ENCODE data around the gene NBAS. TPM values are rescaled to one million over a fixed set of nuclear protein-coding genes. Genes with fewer than 3 reads are reported as not detected.

NBAS gene
- polyA plus RNA-seq, 1 of the 3 experiments (the other 2 are of a cell fraction), result 12.0 TPM

DNA sequence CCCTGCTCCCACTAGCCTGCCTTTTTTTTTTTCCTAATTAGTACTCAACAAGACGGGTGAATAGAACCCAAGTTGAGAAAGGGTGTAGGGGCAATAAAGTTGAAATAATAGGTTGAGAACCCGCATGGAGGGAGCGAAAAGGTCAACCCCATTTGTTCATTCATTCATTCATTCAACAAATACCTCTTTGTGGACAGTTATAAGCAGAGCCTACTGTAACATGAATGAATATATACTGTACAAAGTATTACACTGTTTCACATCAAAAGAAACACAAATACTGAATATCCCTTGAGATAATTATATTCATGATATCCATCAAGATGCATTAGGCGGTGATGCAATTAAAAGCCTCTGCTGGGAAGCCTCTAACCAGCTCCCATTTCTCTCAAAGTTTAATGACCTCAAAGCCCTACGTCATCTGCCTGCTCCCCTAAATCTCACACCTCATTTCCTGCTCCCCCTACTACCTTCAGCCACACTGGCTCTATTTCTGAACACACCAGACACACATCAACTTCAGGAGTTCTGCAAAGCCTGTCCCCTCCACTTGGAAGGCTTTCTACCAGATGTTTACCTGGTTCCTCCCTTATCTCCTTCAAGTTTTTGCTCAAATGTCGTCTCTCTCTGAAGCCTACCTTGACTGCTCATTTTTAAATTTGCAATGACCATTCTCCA, 1.4 kb upstream of the NBAS start (continued):
- TF ChIP-seq, protein P1, sequence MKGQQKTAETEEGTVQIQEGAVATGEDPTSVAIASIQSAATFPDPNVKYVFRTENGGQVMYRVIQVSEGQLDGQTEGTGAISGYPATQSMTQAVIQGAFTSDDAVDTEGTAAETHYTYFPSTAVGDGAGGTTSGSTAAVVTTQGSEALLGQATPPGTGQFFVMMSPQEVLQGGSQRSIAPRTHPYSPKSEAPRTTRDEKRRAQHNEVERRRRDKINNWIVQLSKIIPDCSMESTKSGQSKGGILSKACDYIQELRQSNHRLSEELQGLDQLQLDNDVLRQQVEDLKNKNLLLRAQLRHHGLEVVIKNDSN (IDR thresholded peaks at IDR 0.05; ENCODE audit: borderline replicate concordance, low read depth), result no peak
- TF ChIP-seq JUND (IDR thresholded peaks at IDR 0.05) (no peak), RCOR1 (IDR thresholded peaks at IDR 0.05; ENCODE audit: low read length) (no peak), NRF1 (IDR thresholded peaks at IDR 0.05; ENCODE audit: low read depth, low read length) (no peak), SMC3 (IDR thresholded peaks at IDR 0.05; ENCODE audit: low read depth, low read length) (no peak), ELF1 (IDR thresholded peaks at IDR 0.05) (no peak), TEAD4 (IDR thresholded peaks at IDR 0.05; ENCODE audit: borderline replicate concordance, insufficient read depth) (no peak)

DNA sequence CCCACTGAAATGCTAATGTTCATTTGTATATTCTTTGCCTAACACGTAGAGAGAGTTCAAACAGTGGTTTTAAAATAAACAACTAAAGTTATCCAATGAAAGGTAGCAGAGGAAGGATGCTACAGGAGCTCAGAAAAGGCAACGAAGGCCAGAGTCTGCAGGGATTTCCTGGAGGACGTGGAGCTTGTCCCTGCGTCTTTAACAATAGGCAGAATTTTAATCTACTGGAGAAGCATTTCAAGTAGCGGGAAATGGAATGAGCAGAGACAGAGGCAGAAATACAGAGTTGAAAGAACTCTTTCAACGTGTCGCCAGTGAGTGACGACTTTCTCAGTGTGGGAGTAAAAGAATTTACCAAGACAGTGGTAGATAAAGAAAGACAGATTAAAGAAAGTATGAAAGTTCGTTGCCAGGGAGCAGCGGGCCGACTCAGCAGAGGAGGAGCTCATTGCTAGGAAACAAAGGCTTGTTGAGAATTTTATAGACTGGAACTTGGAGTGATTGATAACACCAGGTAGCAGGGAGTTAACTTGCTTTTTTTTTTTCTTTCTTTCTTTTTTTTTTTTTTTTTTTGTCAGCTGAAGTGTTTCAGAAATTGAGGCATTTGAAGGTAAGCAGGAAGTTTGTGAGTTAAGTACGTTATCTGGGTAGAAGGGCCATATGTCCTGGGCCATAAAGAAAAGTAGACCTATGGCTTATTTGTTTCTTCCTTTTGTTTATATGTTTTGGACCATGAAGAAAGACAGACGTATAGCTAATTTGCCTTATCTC, 625 bp upstream of the NBAS start:
- Histone ChIP-seq H3K27ac (ENCODE audit: low read depth in 2 of 2, low read length in 1 of 2) (peak overlapping the region; percentile 62 to 86; a peak in 2 of 4 replicates), H3K9ac (no peak overlapping the region), H3K4me1 (ENCODE audit: control insufficient read depth in 1 of 2, insufficient read depth in 2 of 2, low read depth in 1 of 2, low read length in 1 of 2) (peaks cover 5 to 15% of the 10 kb centered on the region in 2 experiments; a peak in 2 of 4 replicates), H4K20me1 (ENCODE audit: insufficient read depth) (peaks cover 9% of the 10 kb centered on the region; the same call in 1 of the 2 replicates), H3K9me2 (no peaks in the 10 kb centered on the region), H3K4me3 (ENCODE audit: low read depth in 2 of 2, low read length in 1 of 2) (peak overlapping the region; percentile 87 to 98), H3K9me3 (no peaks in the 10 kb centered on the region), H3F3A (replicated peaks; ENCODE audit: insufficient read depth) (peaks cover 4% of the 10 kb centered on the region), H3K36me3 (replicated peaks in 1 of 2; ENCODE audit: control insufficient read depth in 1 of 2, insufficient read depth in 2 of 2, low read length in 1 of 2) (peaks cover 0 to under 1% of the 10 kb centered on the region in 2 experiments), H3K27me3 (ENCODE audit: insufficient read depth) (no peaks in the 10 kb centered on the region), H2AFZ (ENCODE audit: low read depth) (peak overlapping the region; percentile 100), H3K4me2 (peak overlapping the region; percentile 92), H3K79me2 (ENCODE audit: insufficient read depth) (peaks cover 42% of the 10 kb centered on the region)
- POLR2A ChIA-PET, result interaction anchor here (1.4 kb wide), 1 partner anchor 178 kb away, joined by 3 read pairs; no protein-coding TSS in a partner anchor
- CTCF ChIA-PET, result interaction anchor here (0.8 to 4.0 kb wide), 4 partner anchors 15 to 503 kb away, joined by 3 to 25 read pairs (median 6); no protein-coding TSS in a partner anchor
- TF ChIP-seq, protein P1 (IDR thresholded peaks at IDR 0.05; ENCODE audit: borderline replicate concordance, low read depth), result no peak
- no peak for TF ChIP-seq FOSL2 (IDR thresholded peaks at IDR 0.05; ENCODE audit: borderline replicate concordance, low read depth)
- no peak for TF ChIP-seq RFX5 (IDR thresholded peaks at IDR 0.05; ENCODE audit: low read length)
- TF ChIP-seq ELF1 (IDR thresholded peaks at IDR 0.05), result no peak
- no peak for TF ChIP-seq FOXM1 (IDR thresholded peaks at IDR 0.05; ENCODE audit: low read depth)
- TF ChIP-seq JUND (IDR thresholded peaks at IDR 0.05), result no peak
- TF ChIP-seq, protein P2, sequence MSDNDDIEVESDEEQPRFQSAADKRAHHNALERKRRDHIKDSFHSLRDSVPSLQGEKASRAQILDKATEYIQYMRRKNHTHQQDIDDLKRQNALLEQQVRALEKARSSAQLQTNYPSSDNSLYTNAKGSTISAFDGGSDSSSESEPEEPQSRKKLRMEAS (IDR thresholded peaks at IDR 0.05; ENCODE audit: low read depth), result no peak
- no peak for TF ChIP-seq SIN3A (IDR thresholded peaks at IDR 0.05; ENCODE audit: borderline replicate concordance, low read depth, low read length)
- no peak for TF ChIP-seq CHD2 (IDR thresholded peaks at IDR 0.05; ENCODE audit: low read length, partially characterized antibody)
- TF ChIP-seq, protein P3, sequence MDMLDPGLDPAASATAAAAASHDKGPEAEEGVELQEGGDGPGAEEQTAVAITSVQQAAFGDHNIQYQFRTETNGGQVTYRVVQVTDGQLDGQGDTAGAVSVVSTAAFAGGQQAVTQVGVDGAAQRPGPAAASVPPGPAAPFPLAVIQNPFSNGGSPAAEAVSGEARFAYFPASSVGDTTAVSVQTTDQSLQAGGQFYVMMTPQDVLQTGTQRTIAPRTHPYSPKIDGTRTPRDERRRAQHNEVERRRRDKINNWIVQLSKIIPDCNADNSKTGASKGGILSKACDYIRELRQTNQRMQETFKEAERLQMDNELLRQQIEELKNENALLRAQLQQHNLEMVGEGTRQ (IDR thresholded peaks at IDR 0.05; ENCODE audit: borderline replicate concordance, low read depth, low read length), result no peak
- no peak for TF ChIP-seq POLR2AphosphoS5 (IDR thresholded peaks at IDR 0.05; ENCODE audit: low read depth, low read length)
- no peak for TF ChIP-seq TCF12 (IDR thresholded peaks at IDR 0.05)
- TF ChIP-seq NFIC (IDR thresholded peaks at IDR 0.05; ENCODE audit: borderline replicate concordance), result no peak
- TF ChIP-seq TAF1 (IDR thresholded peaks at IDR 0.05; ENCODE audit: borderline replicate concordance, low read depth, low read length), result no peak
- no peak for TF ChIP-seq SMC3 (IDR thresholded peaks at IDR 0.05; ENCODE audit: low read depth, low read length)
- DNase-seq, result peak; percentile 26
- WGBS (ENCODE audit: low lambda C conversion rate), result 79% methylated on average over 13 of the region's 13 CpGs

Measured in SK-N-SH (cell line).